Spleen (tissue), 7 donors: ENCODE data around the gene ZNF669.

Experiments
- CTCF ChIP-seq, 11 experiments: fragments of 200-600 bp in 7 of 11; fragments of 450-650 bp in 4 of 11; sonication (generic) in 4 of 11; IDR thresholded peaks in 8 of 11; conservative IDR thresholded peaks in 3 of 11; 1 replicate in 7 of 11; 2 replicates in 4 of 11; pipeline versions ENCODE4 v1.4.0 to v1.8.0; 2016 to 2021; ENCODE audit warnings: antibody characterized with exemption in 11 of 11, inconsistent platforms in 4 of 11, mild to moderate bottlenecking in 1 of 11
- POLR2A ChIP-seq, 3 donors: fragments of 450-650 bp; IDR thresholded peaks; one replicate each; pipeline ENCODE4 v1.5.1; 2017; ENCODE audit warnings: antibody characterized with exemption in 3 of 3, mild to moderate bottlenecking in 1 of 3
- POLR2AphosphoS5 ChIP-seq, 3 donors: sonication (generic); formaldehyde crosslinking; IDR thresholded peaks; one replicate each; pipeline ENCODE4 v1.5.1; 2017; ENCODE audit warnings: antibody characterized with exemption in 3 of 3
- donor health status: DM: no; HTN: no; CAD: no; lungs with moderate emphysema.
- donor health status: DM: no; HTN: no; CAD: no.
- donor health status: DM: no; HTN: no; CAD: no.

- TF ChIP-seq CTCF (IDR thresholded peaks at IDR 0.05 in 8 of 11, conservative IDR thresholded peaks at IDR 0.05 in 3 of 11) (no peak), POLR2AphosphoS5 (IDR thresholded peaks at IDR 0.05) (no peak), POLR2A (IDR thresholded peaks at IDR 0.05) (no peak)
Observed at GRCh38 chr1:247105966-247106365, 1.8 kb upstream of the ZNF669 start.
